A673 (cell line): ENCODE results near the gene ID4.

Experiments used
- EZH2 ChIP-seq: fragments of 200-600 bp; sonication (generic); IDR thresholded peaks from 2 replicates; pipeline ENCODE4 v1.6.1; 2017; ENCODE audit warnings: borderline replicate concordance, low read depth, mild to moderate bottlenecking, mixed read lengths, antibody characterized with exemption, low read length; ENCODE audit not compliant: poor library complexity, severe bottlenecking
- TF ChIP-seq, protein P1 (sequence below): fragments of 300-800, 200-600 bp; sonication (generic); conservative IDR thresholded peaks from 2 replicates; pipeline ENCODE4 v1.5.1; 2017; ENCODE audit warnings: low read depth, mild to moderate bottlenecking, antibody characterized with exemption, low read length, moderate library complexity, mixed read lengths

DNA sequence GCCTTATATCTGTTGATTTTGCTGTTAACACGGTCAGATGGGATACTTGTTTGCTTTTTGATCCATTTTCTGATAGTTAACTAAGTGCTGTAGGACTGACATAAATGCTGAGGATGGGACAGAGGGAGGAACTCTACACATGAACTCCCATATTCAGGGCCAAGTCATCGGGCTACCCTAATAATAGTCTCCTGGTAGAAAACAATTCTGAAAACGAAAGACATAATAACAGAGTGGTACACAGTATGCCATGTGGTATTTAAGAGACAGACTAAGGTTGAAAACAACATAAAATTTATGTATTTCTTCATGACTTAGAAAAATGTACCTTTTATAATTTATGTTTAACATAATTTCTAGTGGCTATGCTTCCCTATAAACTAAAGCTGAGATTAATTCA, 12.0 kb downstream of the ID4 start:
- TF ChIP-seq, protein P1, sequence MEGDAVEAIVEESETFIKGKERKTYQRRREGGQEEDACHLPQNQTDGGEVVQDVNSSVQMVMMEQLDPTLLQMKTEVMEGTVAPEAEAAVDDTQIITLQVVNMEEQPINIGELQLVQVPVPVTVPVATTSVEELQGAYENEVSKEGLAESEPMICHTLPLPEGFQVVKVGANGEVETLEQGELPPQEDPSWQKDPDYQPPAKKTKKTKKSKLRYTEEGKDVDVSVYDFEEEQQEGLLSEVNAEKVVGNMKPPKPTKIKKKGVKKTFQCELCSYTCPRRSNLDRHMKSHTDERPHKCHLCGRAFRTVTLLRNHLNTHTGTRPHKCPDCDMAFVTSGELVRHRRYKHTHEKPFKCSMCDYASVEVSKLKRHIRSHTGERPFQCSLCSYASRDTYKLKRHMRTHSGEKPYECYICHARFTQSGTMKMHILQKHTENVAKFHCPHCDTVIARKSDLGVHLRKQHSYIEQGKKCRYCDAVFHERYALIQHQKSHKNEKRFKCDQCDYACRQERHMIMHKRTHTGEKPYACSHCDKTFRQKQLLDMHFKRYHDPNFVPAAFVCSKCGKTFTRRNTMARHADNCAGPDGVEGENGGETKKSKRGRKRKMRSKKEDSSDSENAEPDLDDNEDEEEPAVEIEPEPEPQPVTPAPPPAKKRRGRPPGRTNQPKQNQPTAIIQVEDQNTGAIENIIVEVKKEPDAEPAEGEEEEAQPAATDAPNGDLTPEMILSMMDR: no peak
- no peak for TF ChIP-seq EZH2
